Activated CD8-positive, alpha-beta T cell treated with anti-CD3 and anti-CD28 coated beads for 36 hours (primary cell): ENCODE results near the gene PTRH1. TPM values are rescaled to one million over a fixed set of nuclear protein-coding genes. Genes with fewer than 3 reads are reported as not detected.

Experiments used
- ATAC-seq: fragments of 200-7000 bp; cut with Tn5 transposase; one replicate; pipeline ENCODE4 v1.10.0; 2021; ENCODE audit warnings: mild to moderate bottlenecking, moderate library complexity
- CTCF ChIA-PET: fragments of 350-600 bp; sonication (Branson Sonifier 250); formaldehyde crosslinking; loops from one replicate; lab custom pipeline; 2021; ENCODE audit warnings: antibody characterized with exemption; lab: Charles Lee
- POLR2A ChIA-PET: fragments of 350-600 bp; sonication (Branson Sonifier 250); formaldehyde crosslinking; loops from one replicate; lab custom pipeline; 2021; ENCODE audit warnings: antibody characterized with exemption; lab: Charles Lee
- DNase-seq: peaks from one replicate; pipeline ENCODE4 v3.0.0-alpha.2; 2020
- H3K27ac Mint-ChIP-seq: one replicate; pipeline ENCODE4 v1.8.0; 2021; ENCODE audit warnings: mild to moderate bottlenecking, mixed read lengths
- H3K27me3 Mint-ChIP-seq: one replicate; pipeline ENCODE4 v1.8.0; 2021; ENCODE audit warnings: mixed read lengths
- H3K36me3 Mint-ChIP-seq: one replicate; pipeline ENCODE4 v1.8.0; 2021; ENCODE audit warnings: low read depth, mixed read lengths
- H3K4me1 Mint-ChIP-seq: one replicate; pipeline ENCODE4 v1.8.0; 2021; ENCODE audit warnings: low read depth, mixed read lengths
- H3K4me3 Mint-ChIP-seq: one replicate; pipeline ENCODE4 v1.8.0; 2021; ENCODE audit warnings: mild to moderate bottlenecking, moderate library complexity, mixed read lengths
- H3K9me3 Mint-ChIP-seq: one replicate; pipeline ENCODE4 v1.8.0; 2021; ENCODE audit warnings: mixed read lengths
- intact Hi-C: fragments of 100-400 bp; cut with micrococcal nuclease; formaldehyde crosslinking; loops from one replicate; pipeline ENCODE4 v1.10.0; 2022
- total RNA-seq, 2 experiments: library from RNA; stranded (reverse); gene quantifications; one replicate each; pipeline ENCODE4 v1.2.3, GENCODE V29; 2021
- TF ChIP-seq, protein P1 (sequence below): fragments of 200-600 bp; IDR thresholded peaks from one replicate; pipeline ENCODE4 v1.8.0; 2022; ENCODE audit warnings: antibody characterized with exemption, mild to moderate bottlenecking

PTRH1 gene
- total RNA-seq, 2 experiments from 2014 or later, result 15.9 to 16.0 TPM

DNA sequence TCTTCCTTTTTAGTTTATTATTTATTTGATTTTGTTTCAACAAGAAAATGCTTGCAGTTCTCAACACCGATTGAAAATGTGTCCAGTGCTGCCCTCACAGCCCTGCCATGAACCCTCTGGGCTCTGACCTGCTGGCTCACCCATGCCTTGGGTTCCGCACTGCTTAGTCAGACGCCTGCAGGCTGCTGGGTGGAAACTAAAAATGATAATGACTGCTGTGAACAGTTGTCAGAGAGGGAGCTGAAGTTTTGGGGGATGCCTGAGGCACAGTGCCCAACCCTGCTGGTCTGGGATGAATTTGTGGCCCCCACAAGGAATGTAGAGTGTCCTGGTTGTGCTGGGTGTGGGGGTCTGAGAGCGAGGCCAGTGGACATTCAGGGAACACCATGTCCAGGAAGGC is 30.9 kb downstream of the PTRH1 start:
- intact Hi-C loops, result no loop called here
- Mint-ChIP-seq H3K27me3 (no peaks in the 10 kb centered on the region), H3K4me1 (no peaks in the 10 kb centered on the region), H3K4me3 (no peak overlapping the region), H3K36me3 (no peaks in the 10 kb centered on the region), H3K9me3 (no peaks in the 10 kb centered on the region), H3K27ac (no peak overlapping the region)
- ChIA-PET POLR2A (interaction anchor here (1.3 to 1.4 kb wide), 2 partner anchors 20 to 25 kb away, joined by 3 read pairs; no protein-coding TSS in a partner anchor), CTCF (interaction anchor here (1.2 kb wide), 1 partner anchor 230 kb away, joined by 3 read pairs; no protein-coding TSS in a partner anchor)
- DNase-seq (no peak), ATAC-seq (no peak)
- TF ChIP-seq, protein P1, sequence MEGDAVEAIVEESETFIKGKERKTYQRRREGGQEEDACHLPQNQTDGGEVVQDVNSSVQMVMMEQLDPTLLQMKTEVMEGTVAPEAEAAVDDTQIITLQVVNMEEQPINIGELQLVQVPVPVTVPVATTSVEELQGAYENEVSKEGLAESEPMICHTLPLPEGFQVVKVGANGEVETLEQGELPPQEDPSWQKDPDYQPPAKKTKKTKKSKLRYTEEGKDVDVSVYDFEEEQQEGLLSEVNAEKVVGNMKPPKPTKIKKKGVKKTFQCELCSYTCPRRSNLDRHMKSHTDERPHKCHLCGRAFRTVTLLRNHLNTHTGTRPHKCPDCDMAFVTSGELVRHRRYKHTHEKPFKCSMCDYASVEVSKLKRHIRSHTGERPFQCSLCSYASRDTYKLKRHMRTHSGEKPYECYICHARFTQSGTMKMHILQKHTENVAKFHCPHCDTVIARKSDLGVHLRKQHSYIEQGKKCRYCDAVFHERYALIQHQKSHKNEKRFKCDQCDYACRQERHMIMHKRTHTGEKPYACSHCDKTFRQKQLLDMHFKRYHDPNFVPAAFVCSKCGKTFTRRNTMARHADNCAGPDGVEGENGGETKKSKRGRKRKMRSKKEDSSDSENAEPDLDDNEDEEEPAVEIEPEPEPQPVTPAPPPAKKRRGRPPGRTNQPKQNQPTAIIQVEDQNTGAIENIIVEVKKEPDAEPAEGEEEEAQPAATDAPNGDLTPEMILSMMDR, result no peak

DNA sequence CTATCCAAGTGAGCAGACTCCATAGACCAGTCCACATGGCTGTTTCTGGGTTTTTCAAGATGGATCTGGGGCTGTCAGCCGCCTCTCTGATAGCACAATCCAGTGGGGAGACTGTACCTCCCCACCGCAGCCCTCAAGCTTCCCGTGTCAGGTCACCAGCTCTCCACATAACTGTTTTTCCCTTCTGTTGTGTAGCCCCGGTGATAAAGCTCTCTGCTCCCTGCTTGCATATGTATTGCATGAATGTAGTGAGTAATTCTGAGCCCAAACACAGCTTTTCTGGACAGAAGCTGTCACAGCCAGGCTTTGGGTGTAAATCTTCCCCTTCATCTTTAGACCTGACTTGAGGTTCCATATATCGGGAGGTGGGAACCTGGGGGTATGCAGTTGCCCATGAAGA is 31.7 kb downstream of the PTRH1 start:
- Mint-ChIP-seq H3K36me3 (peaks cover 2% of the 10 kb centered on the region), H3K9me3 (no peaks in the 10 kb centered on the region), H3K27ac (no peak overlapping the region), H3K4me1 (no peaks in the 10 kb centered on the region), H3K4me3 (no peak overlapping the region), H3K27me3 (no peaks in the 10 kb centered on the region)
- intact Hi-C loops, result no loop called here
- ChIA-PET POLR2A (no interaction called here), CTCF (interaction anchor here (1.2 to 1.4 kb wide), 3 partner anchors 51 to 229 kb away, joined by 3 read pairs; partner anchors contain the start of gene TOR2A)
- ATAC-seq (no peak), DNase-seq (no peak)
- TF ChIP-seq, protein P1, result no peak

DNA sequence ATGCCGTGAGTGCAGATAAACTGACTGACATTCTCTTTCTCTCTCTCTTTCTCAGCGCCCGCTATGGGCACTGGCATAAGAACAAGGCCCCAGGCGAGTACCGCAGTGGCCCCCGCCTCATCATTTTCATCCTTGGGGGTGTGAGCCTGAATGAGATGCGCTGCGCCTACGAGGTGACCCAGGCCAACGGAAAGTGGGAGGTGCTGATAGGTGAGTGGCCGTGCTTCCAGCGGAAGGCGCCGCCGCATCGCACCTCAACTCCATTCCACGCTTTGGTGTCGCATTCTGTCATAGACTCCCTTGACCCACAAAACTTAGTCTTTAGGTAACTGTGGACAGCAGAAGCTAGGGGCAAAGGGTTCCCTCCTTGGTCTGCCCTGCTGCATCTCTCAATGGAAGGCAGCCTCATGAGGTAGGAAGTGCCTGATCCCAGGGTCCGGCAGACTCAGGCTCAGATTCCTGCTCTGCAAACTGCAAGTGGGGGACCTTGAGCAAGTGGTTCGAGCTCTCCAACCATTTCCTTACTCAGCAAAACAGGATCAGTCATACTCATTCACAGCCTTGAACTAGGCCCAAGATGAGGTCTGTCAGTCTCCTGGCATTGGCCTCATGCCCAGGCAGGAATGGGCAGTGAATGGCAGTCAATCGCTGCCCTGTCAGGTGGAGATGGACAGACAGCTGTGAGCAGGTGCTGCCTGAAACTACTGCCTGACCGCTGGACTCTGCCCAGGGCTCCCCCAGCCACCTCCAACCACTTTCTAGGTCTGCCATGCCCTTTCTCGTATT is 32.9 kb downstream of the PTRH1 start:
- Mint-ChIP-seq H3K4me1 (no peaks in the 10 kb centered on the region), H3K9me3 (no peaks in the 10 kb centered on the region), H3K27me3 (no peaks in the 10 kb centered on the region), H3K27ac (no peak overlapping the region), H3K36me3 (peaks cover 5% of the 10 kb centered on the region), H3K4me3 (no peak overlapping the region)
- intact Hi-C loops, result no loop called here
- ChIA-PET CTCF (interaction anchor here (1.3 to 1.4 kb wide), 2 partner anchors 52 to 92 kb away, joined by 3 read pairs; partner anchors contain the start of gene TOR2A), POLR2A (no interaction called here)
- ATAC-seq, result no peak
- TF ChIP-seq, protein P1, result no peak
- DNase-seq, result no peak

DNA sequence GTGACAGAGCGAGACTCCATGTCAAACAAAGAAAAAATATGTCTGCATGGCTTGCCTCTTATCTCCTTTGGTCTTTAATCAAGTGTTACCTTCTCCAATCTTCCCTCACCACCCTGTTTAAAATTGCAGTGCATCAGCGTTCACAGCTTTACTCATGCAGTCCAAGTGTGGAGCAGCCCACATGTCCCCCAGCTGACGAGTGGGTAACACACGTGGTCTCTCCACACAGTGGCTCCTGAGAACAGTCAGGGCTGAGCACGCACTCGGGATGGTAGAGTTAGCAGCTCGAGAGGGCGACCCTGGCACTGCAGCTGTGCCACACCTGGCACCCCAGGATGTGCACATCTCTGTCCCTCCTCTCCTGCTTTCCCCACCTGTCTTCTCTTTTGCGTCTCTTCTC is 34.6 kb downstream of the PTRH1 start:
- no peak overlapping the region for H3K27ac Mint-ChIP-seq
- no peaks in the 10 kb centered on the region for H3K27me3 Mint-ChIP-seq
- TF ChIP-seq, protein P1, result no peak
- H3K9me3 Mint-ChIP-seq, result no peaks in the 10 kb centered on the region
- intact Hi-C loops, result no loop called here
- no peak overlapping the region for H3K4me3 Mint-ChIP-seq
- H3K4me1 Mint-ChIP-seq, result no peaks in the 10 kb centered on the region
- DNase-seq (no peak), ATAC-seq (no peak)
- H3K36me3 Mint-ChIP-seq, result peaks cover 5% of the 10 kb centered on the region
- POLR2A ChIA-PET, result interaction anchor here (1.4 kb wide), 1 partner anchor 35 kb away, joined by 4 read pairs; the partner anchor contains the start of genes PTRH1 and TTC16
- CTCF ChIA-PET, result interaction anchor here (1.0 to 1.8 kb wide), 2 partner anchors 34 to 35 kb away, joined by 3 to 5 read pairs; partner anchors contain the start of gene PTRH1

DNA sequence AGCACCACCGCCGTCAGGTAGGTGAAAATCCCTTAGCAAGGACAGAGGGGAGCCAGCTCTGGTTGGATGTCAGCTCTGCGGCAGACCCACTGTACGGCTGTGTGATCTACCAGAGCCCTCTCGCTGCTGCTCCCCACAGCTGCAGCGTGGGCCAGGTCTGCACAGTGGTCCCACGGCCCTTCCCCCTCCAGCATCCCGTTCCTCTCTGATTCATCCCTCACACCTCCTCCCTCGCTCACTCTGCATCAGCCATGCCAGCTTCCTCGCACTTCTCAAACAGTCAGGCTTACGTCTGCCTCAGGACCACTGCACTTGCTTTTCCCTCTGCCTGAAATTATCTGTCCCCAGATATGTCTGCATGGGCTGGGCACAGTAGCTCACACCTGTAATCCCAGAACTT is 35.2 kb downstream of the PTRH1 start:
- CTCF ChIA-PET, result interaction anchor here (1.0 to 1.8 kb wide), 2 partner anchors 34 to 35 kb away, joined by 3 to 5 read pairs; partner anchors contain the start of gene PTRH1
- TF ChIP-seq, protein P1, result no peak
- no peaks in the 10 kb centered on the region for H3K9me3 Mint-ChIP-seq

More for the DNA sequence above, 35.2 kb downstream of the PTRH1 start:
- POLR2A ChIA-PET, result interaction anchor here (1.0 kb wide), 1 partner anchor 151 kb away, joined by 4 read pairs; no protein-coding TSS in a partner anchor
- no peaks in the 10 kb centered on the region for H3K27me3 Mint-ChIP-seq
- no peak overlapping the region for H3K4me3 Mint-ChIP-seq
- no peak for ATAC-seq
- peaks cover 5% of the 10 kb centered on the region for H3K36me3 Mint-ChIP-seq
- H3K4me1 Mint-ChIP-seq, result no peaks in the 10 kb centered on the region
- no peak for DNase-seq
- intact Hi-C loops, result no loop called here
- no peak overlapping the region for H3K27ac Mint-ChIP-seq
